ENCODE results near the gene SAMSN1.
"Not testable (repeated sequence)": the region's sequence is repeated elsewhere in the genome, so short reads cannot be mapped to it uniquely, and the experiment has no call there.

Gene SAMSN1

DNA sequence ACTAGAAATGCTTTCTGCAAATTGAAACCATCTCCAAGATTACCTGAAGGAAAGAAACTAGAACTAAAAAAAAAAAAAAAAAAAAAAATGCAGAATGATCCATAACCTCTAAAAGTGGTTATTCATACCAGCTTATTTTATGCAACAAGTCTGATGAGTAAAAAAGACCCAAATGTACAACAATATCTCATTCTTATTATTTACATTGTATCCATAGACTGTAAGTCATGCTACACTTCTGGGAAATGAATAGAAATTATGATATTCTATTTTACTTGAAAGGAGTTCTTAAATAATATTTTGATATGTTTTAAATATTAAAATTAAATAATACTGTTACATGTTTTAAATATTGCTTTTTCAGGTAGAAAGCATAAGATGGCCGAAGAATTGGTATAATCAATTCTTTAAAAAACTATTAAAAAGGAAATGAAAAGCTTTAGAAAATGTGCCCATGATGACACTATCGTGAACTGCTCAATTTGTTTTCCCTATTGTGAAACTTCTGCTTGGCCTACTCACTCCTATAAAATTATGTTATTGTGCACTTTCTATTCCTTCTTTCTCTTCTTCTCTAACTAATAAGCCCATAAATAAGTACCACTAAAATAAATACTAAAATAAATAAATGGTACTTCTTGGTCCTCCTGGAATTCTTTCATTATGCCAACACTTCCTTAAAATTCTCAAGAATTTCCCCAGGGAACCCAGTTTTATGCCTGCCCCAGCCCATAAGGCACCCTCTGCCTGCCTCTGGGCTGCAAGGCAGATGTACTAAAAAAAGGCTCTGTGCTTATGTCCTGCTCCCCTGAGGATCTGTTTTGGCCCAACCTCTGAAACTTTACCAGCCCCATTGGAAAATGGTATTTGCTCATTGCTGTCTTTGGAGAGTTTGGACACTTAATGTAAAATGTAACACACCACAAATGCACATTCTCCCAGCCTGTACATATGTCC is 18.1 kb downstream of the SAMSN1 start:
- no peak for DNase-seq

DNA sequence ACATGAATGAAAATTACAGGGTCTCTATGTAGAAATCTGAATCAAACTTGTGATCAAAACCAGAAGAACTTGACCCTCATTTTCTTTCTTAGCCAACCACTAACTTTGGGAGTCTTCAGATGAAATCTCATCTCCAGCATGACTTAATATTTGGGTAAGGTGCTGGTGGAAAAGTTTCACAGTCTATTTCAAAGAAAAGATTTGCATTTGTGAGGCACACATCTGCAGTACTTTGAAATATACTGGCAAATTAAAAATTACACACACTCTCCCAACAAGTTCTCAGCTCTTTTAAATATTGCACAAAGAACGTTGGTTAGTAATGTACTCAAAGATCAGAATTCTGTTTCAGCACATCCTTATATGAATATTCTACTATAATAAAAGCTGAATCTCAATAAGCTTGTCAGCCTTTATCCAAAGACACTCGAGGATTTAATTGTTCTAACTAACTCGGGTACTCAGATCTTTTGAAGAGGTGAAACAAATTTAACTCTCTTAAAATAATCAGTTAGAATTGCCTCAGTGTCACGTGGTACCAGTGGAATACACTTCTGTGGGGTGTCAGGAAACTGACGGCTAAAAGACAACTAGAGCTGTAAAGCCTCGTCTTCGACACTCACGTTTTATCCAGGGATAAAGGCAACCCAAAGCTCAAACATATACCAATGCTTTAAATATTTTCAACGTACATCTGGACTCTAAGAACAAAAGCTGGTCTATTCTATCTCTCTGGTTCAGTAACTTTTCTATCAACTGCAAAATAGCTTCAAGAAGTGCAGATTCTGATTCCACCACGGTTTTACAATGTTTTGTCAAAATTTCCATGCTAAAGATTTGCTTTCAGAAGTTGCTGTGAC is 19.0 kb downstream of the SAMSN1 start:
- no peak for DNase-seq

DNA sequence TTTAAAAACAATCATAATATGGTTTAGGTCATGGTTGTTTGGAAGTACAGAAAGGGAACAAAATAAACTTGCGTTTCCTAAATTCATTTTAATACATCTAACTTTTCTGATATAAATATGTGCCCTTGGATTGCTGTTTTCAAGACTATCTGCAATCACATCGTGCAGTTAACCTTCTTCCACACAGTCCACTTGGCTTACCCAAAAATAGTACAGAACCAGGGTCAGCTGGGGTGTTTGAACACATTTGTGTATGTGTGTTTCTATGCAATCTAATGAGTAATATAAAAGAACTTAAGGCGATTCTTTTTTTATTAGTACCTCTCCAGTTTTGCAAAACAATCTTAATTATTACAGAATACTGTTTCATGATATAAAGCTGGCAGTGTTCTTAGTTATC is 19.9 kb downstream of the SAMSN1 start:
- no peak for DNase-seq

DNA sequence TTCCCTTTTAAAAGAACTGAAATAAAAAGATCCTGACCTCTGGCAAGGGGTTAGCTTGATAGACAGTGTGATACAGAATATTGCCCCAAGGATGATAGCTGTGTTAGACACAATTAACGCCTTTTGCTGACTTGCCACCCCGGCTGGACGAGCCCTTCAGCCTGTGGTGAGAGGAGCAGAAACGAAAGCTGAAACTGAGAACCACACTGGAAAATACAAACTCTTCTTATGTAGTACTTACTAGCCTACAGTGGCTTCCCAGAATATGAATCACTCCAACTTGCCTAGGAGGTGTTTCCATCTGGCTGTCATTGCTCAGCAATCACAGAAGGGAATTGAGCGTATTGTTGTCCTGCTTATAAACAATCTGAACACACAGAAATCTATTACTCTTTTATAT is 22.9 kb downstream of the SAMSN1 start:
- DNase-seq, result no peak

DNA sequence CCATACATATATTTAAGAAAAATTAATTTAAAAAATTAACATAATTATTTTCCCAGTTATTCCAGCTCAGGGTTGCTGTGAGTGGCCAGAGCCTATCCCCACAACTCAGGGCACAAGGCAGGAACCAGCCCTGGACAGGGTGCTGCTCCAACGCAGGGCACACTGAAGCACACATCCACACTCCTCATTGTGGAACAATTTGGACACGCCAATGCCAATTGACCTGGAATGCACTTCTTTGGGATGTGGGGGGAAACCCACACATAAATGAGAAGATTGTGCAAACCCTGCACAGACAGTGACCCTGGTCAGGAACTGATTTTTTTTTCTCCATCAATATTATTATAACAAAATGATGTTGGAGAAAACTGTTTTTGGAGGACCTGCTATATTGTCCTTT is 23.4 kb downstream of the SAMSN1 start:
- no peak for DNase-seq

DNA sequence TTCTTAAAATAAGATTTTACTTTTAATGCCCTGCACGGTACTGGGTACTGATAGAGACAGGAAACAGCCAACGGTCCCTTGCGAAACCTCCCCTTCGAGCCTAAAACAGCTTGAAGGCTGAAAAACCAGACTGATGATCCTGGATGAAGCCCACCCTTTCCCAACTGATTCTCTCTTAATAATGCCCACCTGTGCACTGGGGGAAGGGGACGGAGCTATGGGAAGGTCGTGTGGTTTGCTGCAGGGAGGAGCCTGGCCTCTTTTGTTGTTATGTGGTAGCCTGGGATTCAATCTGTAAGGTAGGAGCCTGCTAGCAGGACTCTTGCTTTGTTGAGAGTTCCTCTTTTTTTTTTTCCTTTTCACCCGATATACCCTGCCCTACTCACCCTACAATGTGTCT is 25.6 kb downstream of the SAMSN1 start:
- DNase-seq, result no peak

DNA sequence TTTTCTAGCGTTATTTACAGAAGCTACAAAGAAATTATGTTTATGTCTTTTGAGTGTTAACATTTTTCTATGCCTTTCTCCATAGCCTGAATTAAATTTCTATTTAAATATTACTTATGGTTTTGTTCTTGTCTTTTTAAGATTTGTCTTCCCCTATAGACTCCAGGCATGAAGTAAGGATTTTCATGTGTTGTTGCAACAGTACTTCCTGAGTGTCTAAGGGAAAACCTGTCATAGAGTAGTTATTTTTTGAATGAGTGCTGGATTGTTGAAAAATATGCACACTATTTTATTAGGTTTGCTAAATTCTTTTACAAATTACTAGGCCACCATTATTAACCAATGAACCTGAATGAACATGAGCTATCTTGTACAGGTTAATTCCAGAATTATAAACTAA is 27.1 kb downstream of the SAMSN1 start:
- no peak for DNase-seq

DNA sequence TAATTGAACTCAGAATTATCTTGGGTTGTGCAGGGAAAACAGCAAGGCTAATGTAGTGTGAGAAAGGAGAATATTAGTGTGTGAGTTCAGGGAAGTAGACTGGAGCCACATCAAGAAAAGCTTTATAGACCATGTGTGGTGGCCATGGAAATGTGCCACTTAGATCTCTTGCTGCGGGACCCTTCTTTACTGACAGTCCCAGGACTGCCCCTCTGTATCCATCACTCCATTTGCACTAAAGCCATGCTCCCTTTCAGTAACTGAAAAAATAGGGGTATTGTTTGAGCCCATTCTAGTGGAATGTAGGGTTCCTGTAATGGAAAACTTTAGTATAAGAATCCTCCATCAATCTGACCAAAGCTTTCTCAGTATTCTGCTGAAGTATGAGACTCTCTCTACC is 32.3 kb downstream of the SAMSN1 start:
- DNase-seq, result no peak

DNA sequence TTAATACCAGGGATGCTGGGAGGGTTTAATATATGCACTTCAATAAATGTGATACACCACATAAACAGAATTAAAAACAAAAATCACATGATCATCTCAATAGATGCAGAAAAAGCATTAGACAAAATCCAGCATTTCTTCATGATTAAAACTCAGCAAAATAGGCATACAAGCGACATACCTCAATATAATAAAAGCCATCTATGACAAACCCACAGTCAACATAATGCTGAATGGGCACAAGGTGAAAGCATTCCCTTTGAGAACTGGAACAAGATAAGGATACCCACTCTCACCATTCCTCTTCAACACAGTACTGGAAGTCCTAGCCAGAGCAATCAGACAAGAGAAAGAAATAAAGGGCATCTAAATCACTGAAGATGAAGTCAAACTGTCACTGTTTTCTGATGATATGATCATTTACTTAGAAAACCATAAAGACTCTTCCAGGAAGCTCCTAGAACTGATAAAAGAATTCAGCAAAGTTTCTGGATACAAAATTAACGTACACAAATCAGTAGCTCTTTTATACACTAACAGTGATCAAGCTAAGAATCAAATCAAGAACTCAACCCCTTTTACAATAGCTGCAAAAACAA is 39.2 kb downstream of the SAMSN1 start:
- not testable (repeated sequence) for DNase-seq

DNA sequence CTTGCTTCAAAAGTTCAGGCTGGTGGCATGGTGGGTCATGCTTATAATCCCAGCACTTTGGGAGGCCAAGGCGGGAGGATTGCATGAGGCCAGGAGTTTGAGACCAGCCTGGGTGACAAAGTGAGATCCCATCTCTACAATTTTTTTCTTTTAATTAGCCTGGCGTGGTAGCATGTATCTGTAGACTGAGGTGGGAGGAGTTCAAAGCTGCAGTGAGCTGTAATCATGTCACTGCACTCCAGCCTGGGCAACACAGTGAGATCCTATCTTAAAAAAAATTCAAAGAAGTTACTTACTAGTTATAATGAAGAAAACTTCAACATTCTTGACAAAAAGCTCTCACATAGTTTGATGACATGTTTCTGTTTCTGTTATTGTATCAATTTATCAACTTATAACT is 45.2 kb downstream of the SAMSN1 start:
- no peak for DNase-seq

DNA sequence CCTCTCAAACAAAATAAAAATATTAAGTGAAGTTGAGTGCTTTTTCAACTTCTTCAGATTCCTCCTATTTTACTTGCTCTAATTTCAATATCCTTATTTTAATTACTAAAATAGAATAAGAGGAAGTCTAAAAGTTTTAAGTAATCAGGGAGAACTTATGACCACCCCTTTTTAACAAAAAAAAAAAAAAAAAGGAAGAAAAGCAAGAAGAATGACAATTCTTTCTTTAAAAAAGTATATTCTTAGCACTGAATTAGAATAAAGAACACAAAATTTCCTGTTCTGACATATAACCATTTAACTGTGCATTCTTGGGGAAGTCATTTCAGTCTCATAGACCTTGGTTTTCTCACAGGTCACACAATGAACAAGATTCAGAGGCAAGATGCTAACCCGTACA is 46.8 kb downstream of the SAMSN1 start:
- DNase-seq, result no peak

DNA sequence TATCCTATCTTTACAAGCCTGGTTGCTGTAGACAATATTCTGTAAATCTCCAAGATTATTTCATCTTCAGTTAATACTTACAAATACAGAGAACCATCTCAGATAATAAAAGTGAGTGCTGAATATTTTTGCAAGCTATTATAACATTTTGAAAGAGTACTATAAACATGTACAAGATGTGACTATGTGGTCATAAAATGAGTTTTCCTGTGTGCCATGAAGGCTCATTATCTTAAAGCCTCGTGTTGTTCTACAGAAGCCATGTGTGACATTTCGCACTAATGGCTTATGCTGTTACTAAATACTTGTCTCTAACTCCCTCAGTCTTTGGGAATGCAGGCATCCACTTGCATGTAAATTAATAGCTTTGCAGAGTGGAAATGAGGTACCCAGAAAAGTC is 48.3 kb downstream of the SAMSN1 start:
- DNase-seq, result no peak

DNA sequence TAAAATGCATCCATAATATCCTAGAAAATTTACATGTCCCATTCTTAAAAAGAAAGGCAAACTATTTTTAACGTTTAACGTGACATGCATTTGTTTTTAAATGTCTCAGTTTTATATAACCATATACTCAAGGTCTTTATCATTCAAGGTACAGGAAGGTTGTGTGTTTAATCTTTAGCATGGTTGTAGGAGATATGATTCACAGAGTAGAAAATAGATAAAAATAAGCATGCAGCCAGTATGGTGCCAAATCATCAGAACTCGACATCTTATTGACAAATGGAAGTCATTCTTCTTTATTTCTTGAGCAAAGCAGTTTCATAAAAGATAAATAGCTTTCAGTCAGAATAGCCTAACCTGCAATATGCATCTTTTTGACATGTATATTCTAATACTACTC is 51.0 kb downstream of the SAMSN1 start:
- no peak for DNase-seq

DNA sequence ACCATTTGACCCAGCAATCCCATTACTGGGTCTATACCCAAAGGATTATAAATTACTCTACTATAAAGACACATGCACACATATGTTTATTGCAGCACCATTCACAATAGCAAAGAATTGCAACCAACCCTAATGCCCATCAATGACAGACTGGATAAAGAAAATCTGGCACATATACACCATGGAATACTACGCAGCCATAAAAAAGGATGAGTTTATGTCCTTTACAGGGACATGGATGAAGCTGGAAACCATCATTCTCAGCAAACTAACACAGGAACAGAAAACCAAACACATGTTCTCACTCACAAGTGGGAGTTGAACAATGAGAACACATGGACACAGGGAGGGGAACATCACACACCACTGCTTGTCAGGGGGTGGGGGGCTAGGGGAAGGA is 51.9 kb downstream of the SAMSN1 start:
- not testable (repeated sequence) for DNase-seq

DNA sequence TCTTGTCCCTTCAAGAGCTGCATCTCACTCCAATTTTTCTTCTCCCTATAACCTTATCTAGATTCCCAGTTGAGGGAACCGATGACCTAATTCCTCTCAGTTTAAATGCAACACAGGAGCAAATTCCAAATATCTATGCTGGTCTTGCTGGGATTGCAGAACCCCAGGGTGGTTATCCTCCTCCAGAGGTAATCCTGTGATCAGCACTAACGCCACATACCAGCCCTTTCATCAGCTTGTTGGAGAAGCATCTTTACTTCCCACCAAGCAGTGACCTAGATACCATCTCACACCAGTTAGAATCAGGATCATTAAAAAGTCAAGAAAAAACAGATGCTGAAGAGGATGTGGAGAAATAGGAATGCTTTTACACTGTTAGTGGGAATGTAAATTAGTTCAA is 52.4 kb downstream of the SAMSN1 start:
- no peak for DNase-seq

DNA sequence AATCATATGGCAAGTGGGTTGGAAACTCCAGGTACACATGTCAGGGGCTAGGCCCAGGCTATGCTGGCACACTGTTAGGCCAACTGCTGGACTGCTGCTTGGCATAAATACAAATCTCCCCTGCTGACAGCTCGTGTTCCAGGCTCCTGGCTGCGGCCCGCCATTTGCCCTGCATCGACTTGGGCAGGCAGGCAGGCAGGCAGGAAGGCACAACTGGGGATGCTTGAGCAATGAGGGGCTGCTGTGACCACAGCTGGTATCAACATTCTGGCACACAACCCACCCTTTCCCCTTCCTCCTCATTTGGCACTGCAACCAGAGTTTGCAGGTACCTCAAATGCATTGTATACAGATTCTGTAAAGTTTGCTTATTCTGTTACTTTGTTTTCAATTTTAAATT is 53.2 kb downstream of the SAMSN1 start:
- DNase-seq, result no peak

DNA sequence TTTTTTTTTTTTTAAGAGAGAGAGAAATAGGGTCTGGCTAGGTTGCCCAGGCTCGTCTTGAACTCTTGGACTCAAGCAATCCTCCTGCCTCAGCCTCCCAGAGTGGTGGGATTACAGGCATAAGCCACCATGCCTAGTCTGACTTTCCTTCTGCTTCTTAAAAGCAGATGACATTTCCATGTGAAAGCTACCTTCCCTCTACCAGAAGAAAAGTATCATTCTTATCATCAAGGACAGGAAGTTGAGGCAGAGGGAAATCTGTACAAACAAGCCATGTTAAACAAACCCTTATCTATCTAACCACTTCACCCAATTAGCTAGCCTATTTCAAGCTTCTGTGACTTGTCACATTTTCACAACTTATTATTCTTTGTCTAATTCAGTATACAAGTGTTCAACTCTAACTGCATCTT is 54.8 kb downstream of the SAMSN1 start:
- no peak for DNase-seq

DNA sequence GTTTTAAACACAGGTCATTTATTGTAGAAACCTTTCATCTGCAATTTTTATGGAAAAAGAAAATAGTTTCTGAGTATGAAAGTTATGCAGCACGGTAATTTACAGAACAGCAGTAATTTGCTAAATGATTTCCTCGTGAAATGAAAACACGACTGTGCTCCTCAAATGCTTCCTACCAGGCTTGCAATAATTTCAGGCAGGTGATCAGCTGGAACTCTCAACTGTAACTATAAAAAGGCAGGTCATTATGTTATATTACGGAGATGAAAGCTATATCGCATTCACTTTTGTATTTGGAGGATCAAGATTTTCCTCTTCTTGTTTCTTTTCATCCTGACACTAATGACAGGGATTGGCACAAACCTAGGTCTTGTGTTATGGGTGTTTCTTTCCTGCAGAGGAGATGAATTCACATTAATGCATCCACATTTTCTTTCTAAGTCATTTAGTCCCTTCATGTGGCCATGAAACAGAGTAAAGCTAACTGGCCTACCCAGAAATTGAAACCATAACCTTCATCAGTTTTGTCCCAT is 57.4 kb downstream of the SAMSN1 start:
- no peak for DNase-seq

DNA sequence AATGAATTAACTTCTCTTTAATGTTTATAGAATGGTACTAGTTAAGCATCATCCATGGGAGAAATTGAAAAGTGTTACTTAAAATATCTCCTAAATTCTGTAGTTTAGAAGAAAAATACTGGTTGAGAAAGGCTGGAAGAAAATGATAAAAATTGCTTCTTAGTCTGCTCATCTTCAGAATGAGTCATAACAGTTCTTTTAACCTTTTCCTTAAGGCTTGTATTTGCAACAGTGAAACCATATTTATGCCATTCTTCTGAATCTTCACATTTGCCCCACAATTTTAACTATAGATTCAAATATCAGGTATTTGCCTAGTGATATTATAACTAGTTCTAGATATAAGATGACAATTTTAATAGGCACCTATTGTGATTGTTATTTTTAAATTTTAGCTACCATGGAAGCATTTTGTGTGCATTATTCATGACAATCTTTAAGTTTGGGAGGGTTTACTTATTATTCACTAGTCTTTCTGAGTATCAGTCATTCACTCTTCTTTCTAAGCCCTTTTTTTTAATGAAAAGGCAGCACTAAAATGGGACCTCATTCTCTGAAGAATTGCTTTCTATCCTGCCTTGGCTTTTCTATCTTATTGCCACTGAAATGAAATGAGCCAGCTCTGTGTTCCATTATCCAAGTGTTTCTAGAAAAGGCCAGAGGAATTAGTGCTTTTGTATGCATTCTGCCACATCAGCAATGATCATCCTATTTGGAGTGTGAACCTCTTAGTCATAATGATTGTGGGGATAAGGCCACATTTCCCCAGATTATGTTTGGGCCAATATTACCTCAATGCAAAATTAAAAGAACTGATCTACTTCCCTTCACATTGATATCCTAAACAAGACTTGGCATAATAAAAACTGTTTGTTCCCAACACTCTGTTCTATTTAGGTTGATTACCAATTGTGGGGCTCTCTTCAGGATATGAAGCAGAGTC is 58.4 kb downstream of the SAMSN1 start:
- DNase-seq, result no peak

DNA sequence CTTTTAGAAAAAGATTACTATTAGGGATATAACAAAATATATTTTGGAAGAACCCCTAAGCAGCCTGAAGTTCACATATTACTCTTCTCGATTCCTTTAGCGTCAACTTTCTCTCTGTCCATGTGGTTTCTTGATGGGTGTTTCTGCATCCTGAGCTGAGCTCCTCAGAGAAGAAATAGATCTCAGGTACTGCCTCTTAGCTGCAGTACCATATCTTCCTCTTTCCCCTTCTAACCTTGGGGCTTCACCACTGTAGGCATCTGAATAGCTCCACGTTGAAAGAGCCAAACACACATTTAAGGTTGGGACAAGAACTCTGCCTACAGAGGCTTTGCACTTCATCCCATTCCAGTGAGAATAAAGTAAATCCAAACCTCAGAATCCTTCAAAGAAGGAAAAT is 59.2 kb downstream of the SAMSN1 start:
- DNase-seq, result no peak

DNA sequence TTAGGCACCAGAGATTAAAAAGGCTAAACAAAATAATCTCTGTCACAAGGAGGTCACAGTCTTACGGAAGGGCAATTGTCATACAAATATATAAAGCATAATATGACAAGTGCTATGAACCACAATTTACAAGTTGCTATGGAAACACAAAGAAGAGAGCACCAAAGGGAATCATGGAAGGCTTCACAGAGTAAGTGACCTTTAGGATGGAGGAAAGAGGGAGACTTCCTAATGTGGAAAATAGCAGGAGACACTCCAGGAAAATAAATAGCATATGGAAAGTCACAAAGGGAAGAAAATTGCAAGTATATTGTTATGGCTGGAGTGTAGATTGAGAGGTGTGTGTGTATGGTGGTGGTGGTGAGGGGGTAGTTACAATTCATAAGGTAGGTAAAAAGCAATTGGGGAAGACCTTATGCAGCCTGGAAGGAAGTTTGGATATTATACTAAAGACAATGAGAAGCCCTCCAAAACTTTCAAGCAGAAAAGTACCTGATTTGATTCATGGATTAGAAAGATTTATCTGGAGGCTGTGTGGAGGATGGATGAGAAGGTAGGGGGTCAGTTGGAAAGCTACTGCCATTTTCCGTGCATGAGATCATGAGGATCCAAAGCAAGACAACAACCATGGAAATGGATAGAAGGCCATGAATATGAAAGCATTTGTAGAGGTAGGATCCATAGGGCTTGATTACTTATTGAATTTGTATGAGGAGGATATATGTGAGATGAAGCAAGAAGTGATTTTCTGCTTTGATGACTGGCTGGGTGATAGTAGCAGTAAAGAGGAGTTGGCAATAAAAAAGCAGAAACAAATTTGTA is 61.7 kb downstream of the SAMSN1 start:
- no peak for DNase-seq

Measured in activated gamma-delta T cell (primary cell).